Fibroblast of lung (primary cell): Measurements from ENCODE around the gene GRID1. TPM values are rescaled to one million over a fixed set of nuclear protein-coding genes. Genes with fewer than 3 reads are reported as not detected.

ENCODE experiments used
- DNase-seq, 2 donors: peaks; one replicate each; pipeline versions ENCODE4 v3.0.0 to v3.0.0-alpha.2; 2010; ENCODE audit warnings: low read depth in 2 of 2
- H2AFZ ChIP-seq: 2 replicates; pipeline ENCODE4 v1.5.1; 2012; ENCODE audit warnings: low read length, control low read depth, inconsistent platforms
- H3K27ac ChIP-seq: 2 replicates; pipeline ENCODE4 v1.5.1; 2011; ENCODE audit warnings: low read length, control low read depth; ENCODE audit not compliant: insufficient read depth
- H3K27me3 ChIP-seq: 2 replicates; pipeline ENCODE4 v1.5.1; 2011; ENCODE audit warnings: mild to moderate bottlenecking, low read length; ENCODE audit not compliant: control insufficient read depth, insufficient read depth
- H3K36me3 ChIP-seq: 2 replicates; pipeline ENCODE4 v1.5.1; 2011; ENCODE audit warnings: low read length; ENCODE audit not compliant: control insufficient read depth, insufficient read depth
- H3K4me1 ChIP-seq: 2 replicates; pipeline ENCODE4 v1.5.1; 2011; ENCODE audit warnings: low read length; ENCODE audit not compliant: control insufficient read depth, insufficient read depth; ENCODE audit errors: extremely low read depth
- H3K4me2 ChIP-seq: 2 replicates; pipeline ENCODE4 v1.5.1; 2011; ENCODE audit warnings: low read length, control low read depth; ENCODE audit not compliant: insufficient read depth; ENCODE audit errors: extremely low read depth
- H3K4me3 ChIP-seq, 4 experiments: fragments of 200-600 bp in 1 of 4; sonication (generic) in 1 of 4; replicated peaks in 1 of 4; 2 replicates each; pipeline ENCODE4 v1.5.1; 2011 to 2016; ENCODE audit warnings: low read length in 4 of 4, low read depth in 3 of 4, mild to moderate bottlenecking in 3 of 4, control low read depth in 2 of 4, inconsistent platforms in 1 of 4, mixed read lengths in 1 of 4; ENCODE audit not compliant: insufficient read depth in 1 of 4; ENCODE audit errors: control extremely low read depth in 1 of 4
- H3K79me2 ChIP-seq: 2 replicates; pipeline ENCODE4 v1.5.1; 2012; ENCODE audit warnings: mild to moderate bottlenecking, low read length, inconsistent platforms; ENCODE audit not compliant: control insufficient read depth, insufficient read depth
- H3K9ac ChIP-seq: 2 replicates; pipeline ENCODE4 v1.5.1; 2011; ENCODE audit warnings: mild to moderate bottlenecking, low read length, control low read depth; ENCODE audit not compliant: insufficient read depth
- H3K9me3 ChIP-seq: 2 replicates; pipeline ENCODE4 v1.5.1; 2012; ENCODE audit warnings: low read depth, low read length; ENCODE audit not compliant: control insufficient read depth, insufficient read depth
- H4K20me1 ChIP-seq: 2 replicates; pipeline ENCODE4 v1.5.1; 2011; ENCODE audit warnings: low read length; ENCODE audit not compliant: control insufficient read depth, insufficient read depth; ENCODE audit errors: extremely low read depth
- EZH2 ChIP-seq: IDR thresholded peaks from 2 replicates; pipeline ENCODE4 v1.5.1; 2012; ENCODE audit warnings: low read length, control low read depth, mild to moderate bottlenecking; ENCODE audit errors: missing control alignments
- polyA plus RNA-seq, 2 donors: library from polyadenylated mRNA; depleted of rRNA in 1 of 2; stranded (reverse) in 1 of 2; unstranded in 1 of 2; fragments of >200 nt; gene quantifications; 2 replicates each; pipeline ENCODE4 v1.2.1, GENCODE V29; 2011 to 2012; ENCODE audit warnings: missing spikeins in 1 of 2
- total RNA-seq: library from RNA; depleted of rRNA; stranded (reverse); fragments of >200 nt; gene quantifications from 2 replicates; pipeline ENCODE4 v1.2.1, GENCODE V29; 2014
- TF ChIP-seq, protein P1 (sequence below), 2 donors: IDR thresholded peaks in 1 of 2; conservative IDR thresholded peaks in 1 of 2; 1 replicate in 1 of 2; 2 replicates in 1 of 2; pipeline ENCODE4 v1.5.1; 2011 to 2012; ENCODE audit warnings: low read length in 2 of 2, control low read depth in 1 of 2, inconsistent platforms in 1 of 2, low read depth in 1 of 2, mild to moderate bottlenecking in 1 of 2

GRID1 gene
- total and polyA plus RNA-seq, 2 donors (not counting 1 experiment from before 2014, with no cell fraction given), result 0.03 to 0.33 TPM

DNA sequence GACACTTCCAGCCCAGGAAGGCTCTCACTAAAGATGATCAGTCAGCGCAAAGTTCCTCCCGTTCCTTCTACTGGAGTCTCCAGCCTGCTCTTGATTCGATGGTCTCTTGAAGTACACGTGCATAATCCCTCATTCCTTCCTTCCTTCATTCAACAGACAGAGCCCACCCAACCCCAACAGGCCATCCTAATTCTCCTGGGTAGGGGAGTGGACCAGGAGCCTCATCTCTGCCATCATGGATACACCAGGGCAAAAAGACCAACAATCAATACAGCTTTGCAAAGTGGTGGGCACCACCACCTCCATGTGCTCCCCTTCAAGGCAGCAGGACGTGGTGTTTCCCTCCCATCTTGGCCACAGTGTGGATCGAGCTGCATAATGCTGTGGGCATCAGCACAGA is 446.3 kb downstream of the GRID1 start:
- no peak for DNase-seq
- TF ChIP-seq, protein P1, sequence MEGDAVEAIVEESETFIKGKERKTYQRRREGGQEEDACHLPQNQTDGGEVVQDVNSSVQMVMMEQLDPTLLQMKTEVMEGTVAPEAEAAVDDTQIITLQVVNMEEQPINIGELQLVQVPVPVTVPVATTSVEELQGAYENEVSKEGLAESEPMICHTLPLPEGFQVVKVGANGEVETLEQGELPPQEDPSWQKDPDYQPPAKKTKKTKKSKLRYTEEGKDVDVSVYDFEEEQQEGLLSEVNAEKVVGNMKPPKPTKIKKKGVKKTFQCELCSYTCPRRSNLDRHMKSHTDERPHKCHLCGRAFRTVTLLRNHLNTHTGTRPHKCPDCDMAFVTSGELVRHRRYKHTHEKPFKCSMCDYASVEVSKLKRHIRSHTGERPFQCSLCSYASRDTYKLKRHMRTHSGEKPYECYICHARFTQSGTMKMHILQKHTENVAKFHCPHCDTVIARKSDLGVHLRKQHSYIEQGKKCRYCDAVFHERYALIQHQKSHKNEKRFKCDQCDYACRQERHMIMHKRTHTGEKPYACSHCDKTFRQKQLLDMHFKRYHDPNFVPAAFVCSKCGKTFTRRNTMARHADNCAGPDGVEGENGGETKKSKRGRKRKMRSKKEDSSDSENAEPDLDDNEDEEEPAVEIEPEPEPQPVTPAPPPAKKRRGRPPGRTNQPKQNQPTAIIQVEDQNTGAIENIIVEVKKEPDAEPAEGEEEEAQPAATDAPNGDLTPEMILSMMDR (conservative IDR thresholded peaks at IDR 0.05 in 1 of 2, IDR thresholded peaks at IDR 0.05 in 1 of 2; ENCODE audit: low read depth in 1 of 2, low read length in 2 of 2), result no peak
- no peak for TF ChIP-seq EZH2

DNA sequence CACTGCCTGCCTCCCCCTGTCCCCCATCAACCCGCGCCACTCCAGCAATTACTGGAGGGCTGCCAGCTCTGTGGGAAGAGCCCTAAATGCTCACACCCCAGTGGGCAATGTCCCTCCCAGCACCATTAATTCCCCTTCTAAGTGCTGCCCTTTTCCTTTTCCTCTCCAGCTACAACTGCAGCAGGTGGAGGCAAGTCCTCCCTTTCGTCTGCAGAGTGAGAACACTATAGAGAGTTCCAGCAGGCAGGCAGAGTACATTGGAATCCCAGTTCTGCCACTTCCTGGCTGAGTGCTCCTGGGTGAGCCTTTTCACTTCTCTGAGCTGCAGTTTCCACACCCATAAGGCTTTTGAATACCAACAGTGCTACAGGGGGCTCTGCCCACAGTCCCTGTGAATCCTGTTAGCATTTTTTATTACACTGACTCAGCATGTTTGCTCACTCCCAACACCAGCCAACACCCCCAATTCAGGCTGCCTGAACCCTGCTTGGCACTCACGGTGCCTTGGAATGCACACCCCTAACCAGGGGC is 447.0 kb downstream of the GRID1 start:
- peak in 1 of 2 donors; percentile 7 for DNase-seq
- Histone ChIP-seq H3K4me3 (no peak overlapping the region), H3K27ac (no peak overlapping the region), H3K4me1 (no peaks in the 10 kb centered on the region), H2AFZ (no peak overlapping the region), H3K79me2 (no peaks in the 10 kb centered on the region), H3K27me3 (no peaks in the 10 kb centered on the region), H4K20me1 (no peaks in the 10 kb centered on the region), H3K36me3 (no peaks in the 10 kb centered on the region), H3K9ac (no peak overlapping the region), H3K9me3 (no peaks in the 10 kb centered on the region), H3K4me2 (no peak overlapping the region)
- TF ChIP-seq, protein P1 (conservative IDR thresholded peaks at IDR 0.05 in 1 of 2, IDR thresholded peaks at IDR 0.05 in 1 of 2; ENCODE audit: low read depth in 1 of 2, low read length in 2 of 2), result no peak
- TF ChIP-seq EZH2, result no peak

More for the DNA sequence above, 446.3 kb downstream of the GRID1 start:
- Histone ChIP-seq H3K27ac (no peak overlapping the region), H3K27me3 (no peaks in the 10 kb centered on the region), H3K4me1 (no peaks in the 10 kb centered on the region), H3K4me2 (no peak overlapping the region), H2AFZ (no peak overlapping the region), H3K4me3 (no peak overlapping the region), H4K20me1 (no peaks in the 10 kb centered on the region), H3K9me3 (no peaks in the 10 kb centered on the region), H3K79me2 (no peaks in the 10 kb centered on the region), H3K36me3 (no peaks in the 10 kb centered on the region), H3K9ac (no peak overlapping the region)

DNA sequence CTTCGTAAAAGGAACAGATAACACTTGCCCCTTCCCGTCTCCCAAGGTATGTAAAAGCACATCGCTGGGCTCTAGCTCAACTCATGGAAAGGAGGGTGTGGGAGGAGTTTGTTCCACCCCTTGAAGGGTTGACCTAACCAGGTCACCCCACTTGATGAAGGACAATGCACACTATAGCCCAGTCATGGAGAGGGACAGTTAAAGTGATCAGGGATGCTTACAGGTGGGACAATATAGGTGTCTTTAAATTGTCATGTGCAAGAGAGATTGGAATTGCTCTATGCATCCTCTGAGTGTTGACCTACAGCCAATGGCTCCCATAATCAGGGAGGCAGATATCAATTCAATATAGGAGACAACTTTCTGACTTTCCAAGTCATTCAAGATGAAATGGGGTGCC is 448.2 kb downstream of the GRID1 start:
- DNase-seq, result no peak
- no peak overlapping the region for H3K4me3 ChIP-seq
- H3K9ac ChIP-seq, result no peak overlapping the region
- no peaks in the 10 kb centered on the region for H3K79me2 ChIP-seq
- no peaks in the 10 kb centered on the region for H4K20me1 ChIP-seq
- H3K4me2 ChIP-seq, result no peak overlapping the region
- no peak overlapping the region for H3K27ac ChIP-seq
- H3K27me3 ChIP-seq, result no peaks in the 10 kb centered on the region
- TF ChIP-seq, protein P1 (conservative IDR thresholded peaks at IDR 0.05 in 1 of 2, IDR thresholded peaks at IDR 0.05 in 1 of 2; ENCODE audit: low read depth in 1 of 2, low read length in 2 of 2), result no peak
- TF ChIP-seq EZH2, result no peak
- H3K36me3 ChIP-seq, result no peaks in the 10 kb centered on the region
- no peaks in the 10 kb centered on the region for H3K4me1 ChIP-seq
- H3K9me3 ChIP-seq, result no peaks in the 10 kb centered on the region
- H2AFZ ChIP-seq, result no peak overlapping the region
